GM15510 (cell line): ENCODE measurements around the gene RANBP17.

Experiments used
- POLR2A ChIP-seq: IDR thresholded peaks from 3 replicates; pipeline ENCODE4 v1.6.1; 2011; ENCODE audit warnings: borderline replicate concordance; ENCODE audit not compliant: insufficient read length; ENCODE audit errors: extremely low read depth

The RANBP17 gene

GRCh38 chr5:170860818-170861666, 776 bp upstream of the RANBP17 start:
- TF ChIP-seq POLR2A = no peak

- TF ChIP-seq POLR2A = no peak
These were observed 226 bp upstream of the RANBP17 start for GRCh38 chr5:170861667-170861916.

GRCh38 chr5:170863646-170864045, 1.8 kb downstream of the RANBP17 start:
- TF ChIP-seq POLR2A = no peak

GRCh38 chr5:170865622-170866021, 3.8 kb downstream of the RANBP17 start:
- no peak for TF ChIP-seq POLR2A

- TF ChIP-seq POLR2A = no peak
These were observed 6.0 kb downstream of the RANBP17 start for GRCh38 chr5:170867825-170868224.

- TF ChIP-seq POLR2A = no peak
These were observed 12.2 kb downstream of the RANBP17 start for GRCh38 chr5:170874017-170874416.

- no peak for TF ChIP-seq POLR2A
These were observed 14.0 kb downstream of the RANBP17 start for GRCh38 chr5:170875811-170876210.

- no peak for TF ChIP-seq POLR2A
These were observed 18.3 kb downstream of the RANBP17 start for GRCh38 chr5:170880084-170880483.

- TF ChIP-seq POLR2A = no peak
These were observed 20.5 kb downstream of the RANBP17 start for GRCh38 chr5:170882345-170882744.

- TF ChIP-seq POLR2A = no peak
These were observed 23.4 kb downstream of the RANBP17 start for GRCh38 chr5:170885256-170885655.

GRCh38 chr5:170885809-170886208, 24.0 kb downstream of the RANBP17 start:
- TF ChIP-seq POLR2A = no peak

- TF ChIP-seq POLR2A = no peak
These were observed 24.5 kb downstream of the RANBP17 start for GRCh38 chr5:170886210-170886894.

- no peak for TF ChIP-seq POLR2A
These were observed 30.4 kb downstream of the RANBP17 start for GRCh38 chr5:170892196-170892595.

- no peak for TF ChIP-seq POLR2A
These were observed 32.8 kb downstream of the RANBP17 start for GRCh38 chr5:170894665-170895064.

- no peak for TF ChIP-seq POLR2A
These were observed 35.0 kb downstream of the RANBP17 start for GRCh38 chr5:170896779-170897178.

GRCh38 chr5:170903075-170903474, 41.3 kb downstream of the RANBP17 start:
- TF ChIP-seq POLR2A = no peak

GRCh38 chr5:170907758-170908157, 45.9 kb downstream of the RANBP17 start:
- no peak for TF ChIP-seq POLR2A

GRCh38 chr5:170913573-170913972, 51.8 kb downstream of the RANBP17 start:
- no peak for TF ChIP-seq POLR2A
